ENCODE measurements around the gene CD6.
A peak's percentile ranks its signal among the peaks of the same experiment; 100 is the strongest.

Gene CD6

GRCh38 chr11:60985501-60985900 lies 14.0 kb downstream of the CD6 start:
- Histone ChIP-seq H2AK5ac (ENCODE audit: low read depth, low read length) (no peak overlapping the region), H3K4me1 (ENCODE audit: control insufficient read depth in 2 of 2, insufficient read depth in 1 of 2, low read depth in 1 of 2, low read length in 2 of 2) (peaks cover 0 to 4% of the 10 kb centered on the region in 2 donors), H2BK5ac (ENCODE audit: low read length) (no peak overlapping the region), H2BK15ac (ENCODE audit: low read length) (no peak overlapping the region), H3K4ac (ENCODE audit: low read length) (no peak overlapping the region), H2AFZ (ENCODE audit: low read length) (no peak overlapping the region), H3K9me3 (replicated peaks in 1 of 2; ENCODE audit: control insufficient read depth in 2 of 2, insufficient read depth in 1 of 2, low read depth in 1 of 2, low read length in 2 of 2) (no peaks in the 10 kb centered on the region), H3K36me3 (replicated peaks in 1 of 2; ENCODE audit: control insufficient read depth in 2 of 2, insufficient read depth in 2 of 2, low read length in 2 of 2) (no peaks in the 10 kb centered on the region), H3K27me3 (ENCODE audit: control insufficient read depth in 3 of 3, insufficient read depth in 3 of 3, low read depth in 1 of 3, low read length in 3 of 3) (peaks cover 0 to 38% (median 0%) of the 10 kb centered on the region in 3 experiments), H3K23ac (ENCODE audit: low read depth, low read length, poor library complexity) (no peak overlapping the region), H3K9ac (ENCODE audit: low read depth, low read length, poor library complexity) (no peak overlapping the region), H3K27ac (replicated peaks; ENCODE audit: low read length) (no peak overlapping the region), H4K8ac (ENCODE audit: low read depth, low read length) (no peak overlapping the region), H2BK120ac (ENCODE audit: low read depth, low read length) (no peak overlapping the region), H4K91ac (ENCODE audit: low read depth, low read length, poor library complexity) (no peak overlapping the region), H2BK12ac (ENCODE audit: low read length) (no peak overlapping the region), H3K79me1 (ENCODE audit: low read depth, low read length) (no peaks in the 10 kb centered on the region), H3K14ac (ENCODE audit: low read length) (no peak overlapping the region), H3K4me2 (ENCODE audit: insufficient read depth, low read length, poor library complexity, severe bottlenecking) (no peak overlapping the region), H3K4me3 (ENCODE audit: low read length in 2 of 2) (no peak overlapping the region), H3K18ac (ENCODE audit: low read length) (no peak overlapping the region)
- no peak for DNase-seq (ENCODE audit: low spot score)
- no CpG with 5 or more reads among the region's 2 CpGs for WGBS, 2 donors (ENCODE audit: extremely low coverage in 2 of 2, insufficient read length in 2 of 2, insufficient replicate concordance in 1 of 2)

GRCh38 chr11:60985991-60986915 lies 14.8 kb downstream of the CD6 start:
- no peak for DNase-seq (ENCODE audit: low spot score)
- H3K4me1 ChIP-seq (ENCODE audit: control insufficient read depth in 2 of 2, insufficient read depth in 1 of 2, low read depth in 1 of 2, low read length in 2 of 2): peaks cover 0 to 4% of the 10 kb centered on the region in 2 donors
- H3K4me2 ChIP-seq (ENCODE audit: insufficient read depth, low read length, poor library complexity, severe bottlenecking): no peak overlapping the region
- H3K9me3 ChIP-seq (replicated peaks in 1 of 2; ENCODE audit: control insufficient read depth in 2 of 2, insufficient read depth in 1 of 2, low read depth in 1 of 2, low read length in 2 of 2): no peaks in the 10 kb centered on the region
- H4K91ac ChIP-seq (ENCODE audit: low read depth, low read length, poor library complexity): no peak overlapping the region
- no peak overlapping the region for H3K23ac ChIP-seq (ENCODE audit: low read depth, low read length, poor library complexity)
- WGBS, 2 donors (ENCODE audit: extremely low coverage in 2 of 2, insufficient read length in 2 of 2, insufficient replicate concordance in 1 of 2): no CpG with 5 or more reads among the region's 17 CpGs
- no peak overlapping the region for H2AFZ ChIP-seq (ENCODE audit: low read length)
- H2BK120ac ChIP-seq (ENCODE audit: low read depth, low read length): no peak overlapping the region
- no peak overlapping the region for H3K9ac ChIP-seq (ENCODE audit: low read depth, low read length, poor library complexity)
- H2AK5ac ChIP-seq (ENCODE audit: low read depth, low read length): no peak overlapping the region
- no peak overlapping the region for H2BK15ac ChIP-seq (ENCODE audit: low read length)
- H3K14ac ChIP-seq (ENCODE audit: low read length): no peak overlapping the region
- no peak overlapping the region for H3K4me3 ChIP-seq (ENCODE audit: low read length in 2 of 2)
- no peak overlapping the region for H3K27ac ChIP-seq (replicated peaks; ENCODE audit: low read length)
- H2BK12ac ChIP-seq (ENCODE audit: low read length): no peak overlapping the region
- H3K79me1 ChIP-seq (ENCODE audit: low read depth, low read length): no peaks in the 10 kb centered on the region
- no peak overlapping the region for H4K8ac ChIP-seq (ENCODE audit: low read depth, low read length)
- no peaks in the 10 kb centered on the region for H3K36me3 ChIP-seq (replicated peaks in 1 of 2; ENCODE audit: control insufficient read depth in 2 of 2, insufficient read depth in 2 of 2, low read length in 2 of 2)
- H3K18ac ChIP-seq (ENCODE audit: low read length): no peak overlapping the region
- H3K27me3 ChIP-seq (ENCODE audit: control insufficient read depth in 3 of 3, insufficient read depth in 3 of 3, low read depth in 1 of 3, low read length in 3 of 3): peaks cover 0 to 38% (median 0%) of the 10 kb centered on the region in 3 experiments
- H2BK5ac ChIP-seq (ENCODE audit: low read length): no peak overlapping the region
- no peak overlapping the region for H3K4ac ChIP-seq (ENCODE audit: low read length)

GRCh38 chr11:60987577-60988277 lies 16.2 kb downstream of the CD6 start:
- H3K23ac ChIP-seq (ENCODE audit: low read depth, low read length, poor library complexity): no peak overlapping the region
- H3K14ac ChIP-seq (ENCODE audit: low read length): no peak overlapping the region
- peaks cover 0 to under 1% of the 10 kb centered on the region in 2 donors for H3K4me1 ChIP-seq (ENCODE audit: control insufficient read depth in 2 of 2, insufficient read depth in 1 of 2, low read depth in 1 of 2, low read length in 2 of 2)
- no peak overlapping the region for H2BK120ac ChIP-seq (ENCODE audit: low read depth, low read length)
- no peak for DNase-seq (ENCODE audit: low spot score)
- H3K4me2 ChIP-seq (ENCODE audit: insufficient read depth, low read length, poor library complexity, severe bottlenecking): no peak overlapping the region
- H2BK15ac ChIP-seq (ENCODE audit: low read length): no peak overlapping the region
- H4K91ac ChIP-seq (ENCODE audit: low read depth, low read length, poor library complexity): no peak overlapping the region
- no peak overlapping the region for H2AK5ac ChIP-seq (ENCODE audit: low read depth, low read length)
- H3K36me3 ChIP-seq (replicated peaks in 1 of 2; ENCODE audit: control insufficient read depth in 2 of 2, insufficient read depth in 2 of 2, low read length in 2 of 2): no peaks in the 10 kb centered on the region
- no peak overlapping the region for H3K9ac ChIP-seq (ENCODE audit: low read depth, low read length, poor library complexity)
- H3K27me3 ChIP-seq (ENCODE audit: control insufficient read depth in 3 of 3, insufficient read depth in 3 of 3, low read depth in 1 of 3, low read length in 3 of 3): peaks cover 0 to 36% (median 0%) of the 10 kb centered on the region in 3 experiments
- H4K8ac ChIP-seq (ENCODE audit: low read depth, low read length): no peak overlapping the region
- H3K4me3 ChIP-seq (ENCODE audit: low read length in 2 of 2): no peak overlapping the region
- no peaks in the 10 kb centered on the region for H3K79me1 ChIP-seq (ENCODE audit: low read depth, low read length)
- WGBS, 2 donors (ENCODE audit: extremely low coverage in 2 of 2, insufficient read length in 2 of 2, insufficient replicate concordance in 1 of 2): no CpG with 5 or more reads among the region's 9 CpGs
- no peak overlapping the region for H2BK5ac ChIP-seq (ENCODE audit: low read length)
- no peak overlapping the region for H3K4ac ChIP-seq (ENCODE audit: low read length)
- H3K18ac ChIP-seq (ENCODE audit: low read length): no peak overlapping the region
- H3K9me3 ChIP-seq (replicated peaks in 1 of 2; ENCODE audit: control insufficient read depth in 2 of 2, insufficient read depth in 1 of 2, low read depth in 1 of 2, low read length in 2 of 2): no peaks in the 10 kb centered on the region
- H2BK12ac ChIP-seq (ENCODE audit: low read length): no peak overlapping the region
- no peak overlapping the region for H2AFZ ChIP-seq (ENCODE audit: low read length)
- H3K27ac ChIP-seq (replicated peaks; ENCODE audit: low read length): no peak overlapping the region

GRCh38 chr11:60988658-60989057 lies 17.2 kb downstream of the CD6 start:
- Histone ChIP-seq H3K18ac (ENCODE audit: low read length) (peak overlapping the region; percentile 9), H3K27ac (replicated peaks; ENCODE audit: low read length) (no peak overlapping the region), H3K4me3 (ENCODE audit: low read length in 2 of 2) (no peak overlapping the region), H3K79me1 (ENCODE audit: low read depth, low read length) (no peaks in the 10 kb centered on the region), H2BK5ac (ENCODE audit: low read length) (no peak overlapping the region), H4K91ac (ENCODE audit: low read depth, low read length, poor library complexity) (no peak overlapping the region), H2BK120ac (ENCODE audit: low read depth, low read length) (no peak overlapping the region), H3K9me3 (replicated peaks in 1 of 2; ENCODE audit: control insufficient read depth in 2 of 2, insufficient read depth in 1 of 2, low read depth in 1 of 2, low read length in 2 of 2) (no peaks in the 10 kb centered on the region), H2BK15ac (ENCODE audit: low read length) (no peak overlapping the region), H3K9ac (ENCODE audit: low read depth, low read length, poor library complexity) (no peak overlapping the region), H3K36me3 (replicated peaks in 1 of 2; ENCODE audit: control insufficient read depth in 2 of 2, insufficient read depth in 2 of 2, low read length in 2 of 2) (no peaks in the 10 kb centered on the region), H4K8ac (ENCODE audit: low read depth, low read length) (no peak overlapping the region), H3K4me2 (ENCODE audit: insufficient read depth, low read length, poor library complexity, severe bottlenecking) (no peak overlapping the region), H2AFZ (ENCODE audit: low read length) (no peak overlapping the region), H3K14ac (ENCODE audit: low read length) (no peak overlapping the region), H3K23ac (ENCODE audit: low read depth, low read length, poor library complexity) (no peak overlapping the region), H2BK12ac (ENCODE audit: low read length) (no peak overlapping the region), H2AK5ac (ENCODE audit: low read depth, low read length) (no peak overlapping the region), H3K27me3 (ENCODE audit: control insufficient read depth in 3 of 3, insufficient read depth in 3 of 3, low read depth in 1 of 3, low read length in 3 of 3) (peaks cover 0 to 43% (median 0%) of the 10 kb centered on the region in 3 experiments), H3K4ac (ENCODE audit: low read length) (no peak overlapping the region), H3K4me1 (ENCODE audit: control insufficient read depth in 2 of 2, insufficient read depth in 1 of 2, low read depth in 1 of 2, low read length in 2 of 2) (peaks cover 0 to 3% of the 10 kb centered on the region in 2 donors)
- WGBS, 2 donors (ENCODE audit: extremely low coverage in 2 of 2, insufficient read length in 2 of 2, insufficient replicate concordance in 1 of 2): no CpG with 5 or more reads among the region's 2 CpGs
- no peak for DNase-seq (ENCODE audit: low spot score)

Measured in neuronal stem cell (in vitro differentiated cells).